ENCODE measurements around the gene CDCA8. TPM values are rescaled to one million over a fixed set of nuclear protein-coding genes. Genes with fewer than 3 reads are reported as not detected.
A peak's percentile ranks its signal among the peaks of the same experiment; 100 is the strongest.

The CDCA8 gene
- total RNA-seq = 1 to 10 TPM; 2.7 to 6.2 (median 4.4) TPM

DNA sequence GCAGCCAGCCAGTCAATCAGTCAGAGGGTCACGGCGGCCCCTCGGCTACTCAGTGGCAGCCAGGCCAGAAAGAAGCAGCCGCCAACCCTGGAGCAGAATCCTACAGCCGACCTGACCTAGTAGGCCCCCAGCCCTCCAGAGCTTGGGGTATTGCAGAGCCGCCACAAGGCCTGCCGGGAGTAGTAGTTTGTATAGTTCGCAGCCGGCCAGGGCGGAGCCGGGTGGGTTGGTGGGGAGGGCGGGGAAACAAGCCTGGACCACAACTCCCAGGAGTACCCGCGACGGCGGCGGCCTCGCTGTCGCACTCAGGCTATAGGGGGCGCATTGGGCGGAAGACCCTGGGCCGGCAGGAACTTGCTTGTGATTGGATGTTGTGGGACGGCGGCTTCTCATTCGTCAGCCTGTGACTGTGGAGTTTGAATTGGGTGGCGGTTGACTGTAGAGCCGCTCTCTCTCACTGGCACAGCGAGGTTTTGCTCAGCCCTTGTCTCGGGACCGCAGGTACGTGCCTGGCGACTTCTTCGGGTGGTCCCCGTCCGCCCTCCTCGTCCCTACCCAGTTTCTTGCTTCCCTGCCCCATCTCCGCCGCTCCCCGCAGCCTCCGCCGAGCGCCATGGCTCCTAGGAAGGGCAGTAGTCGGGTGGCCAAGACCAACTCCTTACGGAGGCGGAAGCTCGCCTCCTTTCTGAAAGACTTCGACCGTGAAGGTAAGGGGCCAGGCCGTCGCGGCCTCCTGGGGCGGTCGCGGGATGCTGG, at the start of gene CDCA8:
Gene CDCA8, plus strand, starts transcription at position 439 of the 756 bp plus-strand sequence. Its CDS starts 175 bp downstream, at position 614.
- WGBS = under 1% methylated on average over 24 of the region's 54 CpGs
- peaks cover 34% of the 10 kb centered on the region for H3K4me1 ChIP-seq

DNA sequence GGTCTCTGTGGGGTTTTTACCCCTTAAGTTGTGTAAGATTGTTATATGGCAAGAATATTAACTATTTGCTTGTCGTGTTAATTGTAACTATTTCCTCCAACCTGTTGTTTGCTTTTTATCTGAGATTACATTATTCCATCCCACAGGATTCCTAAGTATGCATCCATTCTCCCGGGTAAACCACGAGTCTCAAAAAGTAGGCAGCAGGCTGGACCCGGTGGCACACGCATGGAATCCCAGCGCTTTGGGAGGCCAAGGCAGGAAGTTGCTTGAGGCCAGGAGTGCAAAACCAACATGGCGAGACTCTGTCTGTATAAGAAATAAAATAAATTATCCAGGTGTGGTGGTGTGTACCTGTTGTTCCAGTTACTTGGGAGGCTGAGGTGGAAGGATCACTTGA, 45.0 kb upstream of the CDCA8 start:
- DNase-seq (ENCODE audit: low spot score in 2 of 2) = no peak
- H3K4me1 ChIP-seq = no peaks in the 10 kb centered on the region
- H3K36me3 ChIP-seq = no peaks in the 10 kb centered on the region
- no peak overlapping the region for H3K27ac ChIP-seq
- TF ChIP-seq POLR2A (IDR thresholded peaks at IDR 0.05) (no peak), EP300 (IDR thresholded peaks at IDR 0.05) (no peak), POLR2AphosphoS5 (IDR thresholded peaks at IDR 0.05) (no peak)
- TF ChIP-seq, protein P1, sequence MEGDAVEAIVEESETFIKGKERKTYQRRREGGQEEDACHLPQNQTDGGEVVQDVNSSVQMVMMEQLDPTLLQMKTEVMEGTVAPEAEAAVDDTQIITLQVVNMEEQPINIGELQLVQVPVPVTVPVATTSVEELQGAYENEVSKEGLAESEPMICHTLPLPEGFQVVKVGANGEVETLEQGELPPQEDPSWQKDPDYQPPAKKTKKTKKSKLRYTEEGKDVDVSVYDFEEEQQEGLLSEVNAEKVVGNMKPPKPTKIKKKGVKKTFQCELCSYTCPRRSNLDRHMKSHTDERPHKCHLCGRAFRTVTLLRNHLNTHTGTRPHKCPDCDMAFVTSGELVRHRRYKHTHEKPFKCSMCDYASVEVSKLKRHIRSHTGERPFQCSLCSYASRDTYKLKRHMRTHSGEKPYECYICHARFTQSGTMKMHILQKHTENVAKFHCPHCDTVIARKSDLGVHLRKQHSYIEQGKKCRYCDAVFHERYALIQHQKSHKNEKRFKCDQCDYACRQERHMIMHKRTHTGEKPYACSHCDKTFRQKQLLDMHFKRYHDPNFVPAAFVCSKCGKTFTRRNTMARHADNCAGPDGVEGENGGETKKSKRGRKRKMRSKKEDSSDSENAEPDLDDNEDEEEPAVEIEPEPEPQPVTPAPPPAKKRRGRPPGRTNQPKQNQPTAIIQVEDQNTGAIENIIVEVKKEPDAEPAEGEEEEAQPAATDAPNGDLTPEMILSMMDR (IDR thresholded peaks at IDR 0.05) = no peak
- H3K27me3 ChIP-seq = peaks cover 28% of the 10 kb centered on the region
- H3K4me3 ChIP-seq = no peak overlapping the region
- H3K9me3 ChIP-seq = no peaks in the 10 kb centered on the region
- WGBS = 92% methylated on average over 7 of the region's 7 CpGs

More for the DNA sequence above, at the start of gene CDCA8:
- H3K36me3 ChIP-seq = peaks cover 8% of the 10 kb centered on the region
- peak within 1 kb of the TSS; percentile 78 for H3K4me3 ChIP-seq
- H3K27me3 ChIP-seq = no peaks in the 10 kb centered on the region
- peak within 1 kb of the TSS; percentile 81 for H3K27ac ChIP-seq
- TF ChIP-seq POLR2A (IDR thresholded peaks at IDR 0.05) (no peak), EP300 (IDR thresholded peaks at IDR 0.05) (no peak), POLR2AphosphoS5 (IDR thresholded peaks at IDR 0.05) (peak in 2 of 3 donors; percentile 27 to 48)
- TF ChIP-seq, protein P1 (IDR thresholded peaks at IDR 0.05) = peak in 1 of 2 donors; percentile 71
- no peaks in the 10 kb centered on the region for H3K9me3 ChIP-seq
- peak; percentile 99 for DNase-seq (ENCODE audit: low spot score in 2 of 2)

DNA sequence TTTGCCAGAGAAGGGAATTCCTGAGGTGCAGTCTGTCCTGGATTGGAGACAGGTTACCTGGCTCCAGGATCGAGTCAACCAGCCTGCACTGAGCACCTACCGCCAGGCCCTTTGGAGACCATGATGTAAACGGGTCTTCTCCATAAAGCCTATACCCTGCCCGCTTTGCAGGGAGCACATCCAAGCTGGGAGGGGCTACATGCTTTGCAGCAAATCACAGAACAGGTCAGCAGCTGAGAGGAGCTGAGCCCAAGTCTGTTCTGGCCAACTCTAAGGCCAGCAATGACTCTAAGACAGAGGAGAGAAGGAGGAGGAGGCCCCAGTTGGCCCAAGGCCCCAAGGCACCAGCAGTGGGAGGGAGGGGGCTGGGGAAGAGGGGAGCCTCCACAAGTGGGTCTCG, 42.1 kb upstream of the CDCA8 start:
- Histone ChIP-seq H3K4me1 (no peaks in the 10 kb centered on the region), H3K4me3 (no peak overlapping the region), H3K36me3 (no peaks in the 10 kb centered on the region), H3K27me3 (peaks cover 13% of the 10 kb centered on the region), H3K9me3 (no peaks in the 10 kb centered on the region), H3K27ac (no peak overlapping the region)
- TF ChIP-seq, protein P1 (IDR thresholded peaks at IDR 0.05) = no peak
- TF ChIP-seq POLR2AphosphoS5 (IDR thresholded peaks at IDR 0.05) = no peak
- no peak for TF ChIP-seq EP300 (IDR thresholded peaks at IDR 0.05)
- TF ChIP-seq POLR2A (IDR thresholded peaks at IDR 0.05) = no peak
- 85% methylated on average over 5 of the region's 5 CpGs for WGBS
- DNase-seq (ENCODE audit: low spot score in 2 of 2) = no peak

DNA sequence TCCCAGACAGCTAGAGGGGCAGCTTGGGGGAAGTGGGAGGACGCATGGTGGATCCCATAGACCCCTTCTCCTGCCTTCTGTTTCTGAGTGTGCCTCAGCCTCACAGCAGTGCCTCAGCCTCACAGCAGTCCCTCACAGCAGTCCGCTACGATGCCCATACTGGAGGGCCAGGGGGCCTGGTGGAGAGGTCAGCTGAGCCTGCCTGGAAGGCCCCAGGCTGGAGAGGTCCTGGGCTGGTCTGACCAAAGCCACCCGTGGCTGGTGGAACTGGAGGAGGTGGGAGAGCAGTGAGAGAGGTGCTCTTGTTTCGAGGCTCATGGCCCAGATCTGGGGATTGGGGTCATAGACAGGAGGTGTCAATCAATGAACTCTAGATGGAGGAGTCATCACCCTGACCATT, 41.6 kb upstream of the CDCA8 start:
- Histone ChIP-seq H3K27ac (no peak overlapping the region), H3K9me3 (no peaks in the 10 kb centered on the region), H3K4me1 (no peaks in the 10 kb centered on the region), H3K27me3 (peaks cover 11% of the 10 kb centered on the region), H3K4me3 (no peak overlapping the region), H3K36me3 (no peaks in the 10 kb centered on the region)
- WGBS = 85% methylated on average over 5 of the region's 5 CpGs
- TF ChIP-seq POLR2A (IDR thresholded peaks at IDR 0.05) (no peak), EP300 (IDR thresholded peaks at IDR 0.05) (no peak), POLR2AphosphoS5 (IDR thresholded peaks at IDR 0.05) (no peak)
- TF ChIP-seq, protein P1 (IDR thresholded peaks at IDR 0.05) = no peak
- DNase-seq (ENCODE audit: low spot score in 2 of 2) = no peak

DNA sequence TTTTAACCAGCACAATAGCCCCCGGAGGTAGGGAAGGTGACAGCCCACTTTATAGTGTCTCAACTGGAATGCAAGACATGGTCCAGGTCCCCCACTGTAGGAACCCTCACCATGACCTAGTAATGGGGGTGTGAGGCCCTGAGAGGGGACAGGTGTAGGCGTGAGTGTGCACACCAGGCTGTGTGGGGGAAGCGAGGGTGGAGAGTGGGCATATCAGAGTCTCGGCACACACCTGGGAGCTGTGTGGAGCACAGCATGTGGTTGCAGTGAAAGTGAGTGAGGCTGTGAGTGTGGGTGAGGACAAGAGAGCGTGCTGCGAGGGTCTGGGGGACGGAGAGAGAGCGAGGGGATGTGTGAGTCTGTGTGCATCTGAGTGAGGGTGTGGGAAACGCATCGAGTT, 40.5 kb upstream of the CDCA8 start:
- H3K9me3 ChIP-seq = no peaks in the 10 kb centered on the region
- H3K36me3 ChIP-seq = no peaks in the 10 kb centered on the region
- H3K4me1 ChIP-seq = no peaks in the 10 kb centered on the region
- peaks cover 6% of the 10 kb centered on the region for H3K27me3 ChIP-seq
- DNase-seq (ENCODE audit: low spot score in 2 of 2) = no peak
- TF ChIP-seq, protein P1 (IDR thresholded peaks at IDR 0.05) = no peak
- no peak for TF ChIP-seq POLR2AphosphoS5 (IDR thresholded peaks at IDR 0.05)
- TF ChIP-seq POLR2A (IDR thresholded peaks at IDR 0.05) = no peak
- no peak for TF ChIP-seq EP300 (IDR thresholded peaks at IDR 0.05)
- WGBS = 67% methylated on average over 10 of the region's 10 CpGs
- no peak overlapping the region for H3K27ac ChIP-seq
- no peak overlapping the region for H3K4me3 ChIP-seq

Measured in suprapubic skin (tissue), 4 donors.